ENCODE data around the gene RAG2. TPM values are rescaled to one million over a fixed set of nuclear protein-coding genes. Genes with fewer than 3 reads are reported as not detected.

Gene RAG2
- total and polyA plus RNA-seq, 2 experiments from 2014 or later = not detected

- no peak overlapping the region for H3K4me2 ChIP-seq
- peaks cover 4% of the 10 kb centered on the region for H3K4me1 ChIP-seq (ENCODE audit: insufficient read depth)
- no peak overlapping the region for H2AFZ ChIP-seq
- no peaks in the 10 kb centered on the region for H3K9me3 ChIP-seq (ENCODE audit: low read depth)
- 73% methylated on average over 3 of the region's 3 CpGs for whole genome bisulfite sequencing (ENCODE audit: low lambda C conversion rate, missing lambda C conversion rate)
- H3K27ac ChIP-seq = no peak overlapping the region
- H3K79me2 ChIP-seq = no peaks in the 10 kb centered on the region
- H4K20me1 ChIP-seq (ENCODE audit: insufficient read depth, poor library complexity, severe bottlenecking) = no peaks in the 10 kb centered on the region
- TF ChIP-seq EZH2phosphoT487 (IDR thresholded peaks at IDR 0.05; ENCODE audit: low read depth, severe bottlenecking, unreplicated experiment) (no peak), CTCF (IDR thresholded peaks at IDR 0.05; ENCODE audit: poor library complexity) (no peak), EZH2 (IDR thresholded peaks at IDR 0.05; ENCODE audit: borderline replicate concordance) (no peak)
- H3K27me3 ChIP-seq = no peaks in the 10 kb centered on the region
- DNase-seq (ENCODE audit: low spot score) = no peak
- no peaks in the 10 kb centered on the region for H3K36me3 ChIP-seq (replicated peaks; ENCODE audit: insufficient read depth, low read depth)
- H3K4me3 ChIP-seq = no peak overlapping the region
- no peaks in the 10 kb centered on the region for H3K9me2 ChIP-seq (replicated peaks; ENCODE audit: insufficient read depth)
These were observed 17.8 kb upstream of the RAG2 start for GRCh38 chr11:36615826-36616225.

- 70% methylated on average over 2 of the region's 2 CpGs for WGBS (ENCODE audit: low lambda C conversion rate, missing lambda C conversion rate)
These were observed 11.3 kb upstream of the RAG2 start for GRCh38 chr11:36609383-36609782.

GRCh38 chr11:36608491-36609199 lies 10.6 kb upstream of the RAG2 start:
- H3K4me3 ChIP-seq = no peak overlapping the region
- H3K4me1 ChIP-seq (ENCODE audit: insufficient read depth) = no peaks in the 10 kb centered on the region
- TF ChIP-seq CTCF (IDR thresholded peaks at IDR 0.05; ENCODE audit: poor library complexity) (no peak), EZH2 (IDR thresholded peaks at IDR 0.05; ENCODE audit: borderline replicate concordance) (no peak), EZH2phosphoT487 (IDR thresholded peaks at IDR 0.05; ENCODE audit: low read depth, severe bottlenecking, unreplicated experiment) (no peak)
- H3K9me2 ChIP-seq (replicated peaks; ENCODE audit: insufficient read depth) = no peaks in the 10 kb centered on the region
- no peaks in the 10 kb centered on the region for H3K36me3 ChIP-seq (replicated peaks; ENCODE audit: insufficient read depth, low read depth)
- H3K4me2 ChIP-seq = no peak overlapping the region
- DNase-seq (ENCODE audit: low spot score) = no peak
- 88% methylated on average over 1 of the region's 1 CpG for WGBS (ENCODE audit: low lambda C conversion rate, missing lambda C conversion rate)
- H3K79me2 ChIP-seq = no peaks in the 10 kb centered on the region
- no peaks in the 10 kb centered on the region for H4K20me1 ChIP-seq (ENCODE audit: insufficient read depth, poor library complexity, severe bottlenecking)
- H3K9me3 ChIP-seq (ENCODE audit: low read depth) = no peaks in the 10 kb centered on the region
- H2AFZ ChIP-seq = no peak overlapping the region
- no peaks in the 10 kb centered on the region for H3K27me3 ChIP-seq
- H3K27ac ChIP-seq = no peak overlapping the region

More at GRCh38 chr11:36609383-36609782, 11.3 kb upstream of the RAG2 start:
- H3K27ac ChIP-seq = no peak overlapping the region
- H3K9me3 ChIP-seq (ENCODE audit: low read depth) = no peaks in the 10 kb centered on the region
- H3K27me3 ChIP-seq = no peaks in the 10 kb centered on the region
- no peaks in the 10 kb centered on the region for H3K9me2 ChIP-seq (replicated peaks; ENCODE audit: insufficient read depth)
- no peaks in the 10 kb centered on the region for H3K36me3 ChIP-seq (replicated peaks; ENCODE audit: insufficient read depth, low read depth)
- H2AFZ ChIP-seq = no peak overlapping the region
- no peak overlapping the region for H3K4me2 ChIP-seq
- no peaks in the 10 kb centered on the region for H4K20me1 ChIP-seq (ENCODE audit: insufficient read depth, poor library complexity, severe bottlenecking)
- H3K4me1 ChIP-seq (ENCODE audit: insufficient read depth) = no peaks in the 10 kb centered on the region
- DNase-seq (ENCODE audit: low spot score) = no peak
- TF ChIP-seq CTCF (IDR thresholded peaks at IDR 0.05; ENCODE audit: poor library complexity) = no peak
- no peak for TF ChIP-seq EZH2 (IDR thresholded peaks at IDR 0.05; ENCODE audit: borderline replicate concordance)
- no peak overlapping the region for H3K4me3 ChIP-seq
- no peaks in the 10 kb centered on the region for H3K79me2 ChIP-seq
